GOT3 (cell line): ENCODE data around the gene PPP1CA.

Experiments
- DNase-seq: peaks from one replicate; lab custom pipeline; 2025; ENCODE audit warnings: mixed read lengths; lab: John Stamatoyannopoulos, UW

Gene PPP1CA

DNA sequence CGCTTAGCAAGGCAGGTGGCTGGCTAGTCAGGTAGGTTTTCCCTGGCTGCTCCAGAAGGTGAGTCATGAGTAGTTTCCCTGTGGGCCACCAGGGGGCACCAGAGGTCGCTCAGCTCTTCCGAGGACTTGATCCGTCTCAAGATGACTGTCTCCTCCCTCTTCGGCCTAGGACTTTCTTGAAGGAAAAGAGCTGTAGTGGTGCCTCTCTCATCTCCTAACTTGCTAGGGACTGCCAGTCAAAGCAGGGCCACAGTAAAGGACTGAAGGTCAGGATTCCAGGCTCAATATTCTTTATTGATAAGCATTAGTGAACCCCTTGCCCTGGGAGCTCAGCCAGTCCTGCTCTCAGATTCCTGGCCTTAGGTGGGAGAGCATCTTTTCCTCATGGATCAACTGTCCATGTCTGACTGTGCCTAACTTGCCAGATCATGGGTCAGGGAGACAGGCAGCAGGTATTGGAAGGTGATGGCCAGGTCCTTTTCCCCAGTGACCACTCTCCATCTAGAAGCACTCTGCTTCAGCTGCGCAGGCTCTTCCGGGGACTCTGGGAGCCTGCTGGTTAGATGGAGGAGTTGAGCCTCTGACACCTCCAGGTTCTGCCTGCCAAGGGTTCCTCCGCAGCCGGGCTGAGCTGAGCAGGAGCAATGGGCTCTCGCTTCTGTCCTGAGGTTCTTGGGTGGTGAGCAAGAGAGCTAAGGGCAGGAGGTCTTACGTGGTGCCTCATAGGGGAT is 50.2 kb downstream of the PPP1CA start:
- DNase-seq: no peak

DNA sequence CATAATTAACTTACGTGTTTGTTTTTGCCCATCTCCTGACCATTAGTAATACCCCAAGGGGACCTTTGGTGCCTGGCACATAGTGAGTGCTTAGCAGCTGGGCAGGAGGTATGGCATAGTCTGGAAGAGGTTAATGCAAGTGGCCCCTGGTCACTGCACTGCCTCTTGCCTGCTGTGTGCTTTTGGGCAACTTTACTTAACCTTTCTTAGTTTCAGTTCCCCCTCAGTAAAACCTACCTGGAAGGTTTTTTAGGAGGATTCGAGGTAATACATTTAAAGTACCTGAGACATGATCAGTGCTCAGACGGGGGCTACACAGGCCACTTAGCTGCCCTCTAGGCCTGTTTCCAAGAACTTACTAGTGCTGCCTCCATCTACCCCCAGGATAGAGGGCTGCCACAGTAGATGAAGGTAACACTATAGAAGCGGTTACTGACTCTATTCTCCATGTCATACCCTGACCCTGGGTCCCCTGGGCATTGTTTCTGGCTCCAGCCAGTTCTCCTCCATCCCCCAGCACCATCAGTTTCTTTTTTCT is 51.7 kb downstream of the PPP1CA start:
- DNase-seq: no peak

DNA sequence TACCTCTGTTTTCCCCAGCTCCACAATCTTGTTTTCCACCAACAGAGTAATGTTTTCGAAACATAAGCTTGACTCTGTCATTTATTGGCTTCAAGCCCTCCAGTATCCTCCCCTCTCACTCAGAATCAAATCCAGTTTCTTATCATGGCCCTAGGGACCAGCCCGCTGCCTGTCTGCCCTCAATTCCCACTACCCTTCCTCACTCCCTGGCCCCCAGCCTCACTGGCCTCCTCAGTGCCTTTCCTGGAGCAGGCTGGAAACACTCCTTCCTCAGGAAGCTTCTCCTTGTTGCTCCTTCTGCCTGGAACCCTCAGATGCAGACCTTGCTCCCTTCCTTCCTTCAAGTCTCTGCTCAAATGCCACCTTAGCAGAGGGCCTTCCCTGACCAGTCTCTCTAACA is 52.2 kb downstream of the PPP1CA start:
- DNase-seq: no peak

DNA sequence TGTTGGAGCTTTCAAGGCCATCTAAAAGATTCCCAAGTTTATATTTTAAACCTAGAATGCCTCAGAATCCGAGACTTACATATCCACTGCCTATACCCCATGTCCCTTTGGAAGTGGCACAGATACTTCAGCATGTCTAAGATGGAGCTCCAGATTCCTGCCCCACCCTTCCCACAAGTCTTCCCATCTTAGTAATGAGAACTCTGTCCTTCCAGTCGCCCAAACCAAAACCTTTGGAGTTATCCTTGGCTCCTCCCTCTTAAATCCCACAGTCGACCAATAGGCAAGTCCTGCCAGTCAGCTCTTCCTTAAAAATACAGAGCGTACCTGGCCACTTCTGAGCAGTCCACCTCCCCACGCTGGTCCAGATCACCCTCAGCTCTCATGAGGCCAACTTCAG is 52.6 kb downstream of the PPP1CA start:
- no peak for DNase-seq
